WI38 (cell line): ENCODE results near the gene CD22.

ENCODE experiments used
- H3K4me3 ChIP-seq: 2 replicates; pipeline ENCODE4 v1.5.1; 2011; ENCODE audit warnings: low read depth, mild to moderate bottlenecking, control low read depth, low read length
- CTCF ChIP-seq: IDR thresholded peaks from 2 replicates; pipeline ENCODE4 v1.5.1; 2012; ENCODE audit warnings: low read depth, mild to moderate bottlenecking, control low read depth, low read length

CD22 gene

DNA sequence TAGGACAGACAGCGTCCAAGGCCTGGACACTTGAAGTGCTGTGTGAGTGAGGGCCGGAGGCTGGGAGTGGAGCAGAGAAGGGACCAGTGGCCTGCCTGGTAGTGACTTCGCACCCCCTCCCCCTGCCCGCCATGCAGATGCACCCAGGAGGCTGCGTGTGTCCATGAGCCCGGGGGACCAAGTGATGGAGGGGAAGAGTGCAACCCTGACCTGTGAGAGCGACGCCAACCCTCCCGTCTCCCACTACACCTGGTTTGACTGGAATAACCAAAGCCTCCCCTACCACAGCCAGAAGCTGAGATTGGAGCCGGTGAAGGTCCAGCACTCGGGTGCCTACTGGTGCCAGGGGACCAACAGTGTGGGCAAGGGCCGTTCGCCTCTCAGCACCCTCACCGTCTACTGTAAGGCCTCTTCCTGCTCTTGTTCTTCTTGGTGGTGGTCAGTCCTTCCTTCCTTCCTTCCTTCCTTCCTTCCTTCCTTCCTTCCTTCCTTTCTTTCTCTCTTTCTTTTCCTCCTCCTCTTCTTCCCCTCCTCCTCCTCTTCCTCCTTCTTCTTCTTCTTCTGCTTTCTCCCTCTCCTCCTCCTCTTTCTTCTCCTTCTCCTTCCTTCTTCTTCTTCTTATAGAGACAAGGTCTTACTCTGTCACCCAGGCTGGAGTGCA lies 12.7 kb downstream of the CD22 start:
- no peak overlapping the region for H3K4me3 ChIP-seq
- TF ChIP-seq CTCF = no peak

DNA sequence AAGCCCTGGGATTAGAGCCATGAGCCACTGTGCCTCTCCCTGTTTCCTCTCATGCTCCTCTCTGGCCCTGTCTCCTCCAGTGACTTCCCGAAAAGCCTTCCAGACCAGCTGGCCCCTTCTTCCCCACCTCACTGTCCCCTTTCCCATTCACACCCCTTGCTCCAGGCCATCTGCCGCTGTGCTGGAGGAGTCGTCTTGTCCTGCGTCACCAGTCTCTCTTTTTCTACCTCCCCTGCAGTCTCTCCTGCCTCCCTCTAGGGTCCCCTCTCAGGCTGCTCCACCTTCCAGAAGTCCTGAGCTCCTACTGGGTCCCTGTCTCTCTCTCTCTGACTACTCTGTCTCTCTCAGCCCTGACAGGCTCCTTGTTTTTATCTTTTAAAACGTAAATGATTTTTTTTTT lies 13.4 kb downstream of the CD22 start:
- H3K4me3 ChIP-seq = no peak overlapping the region
- TF ChIP-seq CTCF = no peak

DNA sequence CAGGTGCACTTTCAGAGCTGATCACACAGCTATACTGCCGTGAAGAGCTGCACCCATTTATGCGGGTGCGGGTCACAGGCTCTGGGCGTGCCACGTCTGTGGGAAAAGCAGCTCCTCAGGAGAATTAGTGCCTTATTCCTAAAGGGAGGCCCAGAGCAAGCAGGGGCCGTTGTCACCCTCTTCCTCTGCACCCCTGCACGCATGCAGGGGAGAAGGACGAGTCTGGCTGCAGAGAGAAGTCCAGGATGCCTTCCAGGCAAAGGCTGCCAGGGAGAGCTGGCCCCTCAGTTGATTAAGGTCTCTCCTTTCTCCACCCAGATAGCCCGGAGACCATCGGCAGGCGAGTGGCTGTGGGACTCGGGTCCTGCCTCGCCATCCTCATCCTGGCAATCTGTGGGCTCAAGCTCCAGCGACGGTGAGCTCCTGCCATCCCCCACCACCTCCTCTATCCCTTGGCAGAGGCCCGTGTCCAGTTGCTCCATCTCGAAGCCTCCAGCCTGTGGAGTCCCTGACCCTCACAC lies 15.6 kb downstream of the CD22 start:
- no peak for TF ChIP-seq CTCF
- H3K4me3 ChIP-seq = no peak overlapping the region

- H3K4me3 ChIP-seq = no peak overlapping the region
- no peak for TF ChIP-seq CTCF
These were observed 16.7 kb downstream of the CD22 start for GRCh38 chr19:35345671-35346111.

DNA sequence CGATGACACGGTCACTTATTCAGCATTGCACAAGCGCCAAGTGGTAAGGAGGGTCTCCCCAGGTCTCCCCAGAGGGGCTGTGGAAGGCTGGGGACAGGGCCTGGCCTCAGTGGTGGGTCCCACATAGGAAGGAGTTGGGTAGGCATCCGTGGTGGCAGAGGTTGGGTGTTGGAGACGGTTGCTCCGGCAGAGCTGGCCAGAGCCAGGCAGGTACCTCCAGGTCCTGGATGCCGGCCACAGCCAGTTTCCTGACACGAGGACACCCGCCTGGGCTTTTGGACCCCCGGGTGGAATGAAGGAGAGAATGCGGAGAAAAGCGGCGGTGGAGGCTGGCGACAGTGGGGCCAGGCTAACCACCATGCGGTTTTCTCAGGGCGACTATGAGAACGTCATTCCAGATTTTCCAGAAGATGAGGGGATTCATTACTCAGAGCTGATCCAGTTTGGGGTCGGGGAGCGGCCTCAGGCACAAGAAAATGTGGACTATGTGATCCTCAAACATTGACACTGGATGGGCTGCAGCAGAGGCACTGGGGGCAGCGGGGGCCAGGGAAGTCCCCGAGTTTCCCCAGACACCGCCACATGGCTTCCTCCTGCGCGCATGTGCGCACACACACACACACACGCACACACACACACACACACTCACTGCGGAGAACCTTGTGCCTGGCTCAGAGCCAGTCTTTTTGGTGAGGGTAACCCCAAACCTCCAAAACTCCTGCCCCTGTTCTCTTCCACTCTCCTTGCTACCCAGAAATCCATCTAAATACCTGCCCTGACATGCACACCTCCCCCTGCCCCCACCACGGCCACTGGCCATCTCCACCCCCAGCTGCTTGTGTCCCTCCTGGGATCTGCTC lies 17.4 kb downstream of the CD22 start:
- TF ChIP-seq CTCF = no peak
- no peak overlapping the region for H3K4me3 ChIP-seq

DNA sequence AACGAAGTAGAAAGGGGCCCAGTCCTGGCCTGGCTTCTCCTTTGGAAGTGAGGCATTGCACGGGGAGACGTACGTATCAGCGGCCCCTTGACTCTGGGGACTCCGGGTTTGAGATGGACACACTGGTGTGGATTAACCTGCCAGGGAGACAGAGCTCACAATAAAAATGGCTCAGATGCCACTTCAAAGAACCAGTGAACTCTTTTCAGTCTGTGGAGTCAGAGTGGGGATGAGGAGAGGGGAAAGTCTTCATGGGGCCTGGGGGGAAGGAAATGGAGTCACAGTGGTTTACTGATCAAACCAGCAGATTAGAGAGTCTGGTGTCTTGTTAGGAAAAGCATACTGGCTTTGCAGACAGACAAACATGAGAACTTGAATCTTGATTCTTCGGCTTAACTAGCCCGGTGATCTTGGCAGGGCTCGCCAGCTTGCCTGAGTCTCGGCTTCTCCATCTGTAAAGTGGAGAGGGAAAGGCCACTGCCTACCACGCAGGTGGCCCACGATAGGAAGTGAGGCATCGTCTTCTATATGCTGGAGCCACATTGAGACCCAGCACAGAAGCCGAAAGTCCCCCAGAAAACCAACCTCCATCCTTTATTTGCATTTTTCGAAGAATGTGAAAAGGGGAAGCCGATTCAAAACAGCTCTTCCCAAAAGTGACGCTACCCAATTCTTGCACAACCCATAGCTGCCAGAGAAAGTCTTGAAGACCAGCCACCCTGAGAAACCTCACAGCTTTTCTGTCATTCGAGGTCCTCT lies 18.4 kb downstream of the CD22 start, which contains the start of gene FFAR1:
FFAR1 (plus strand) TSS at position 732 of the 759 bp plus-strand sequence. CDS start 3,650 bp downstream, outside the sequence.
- no peak for TF ChIP-seq CTCF
- no peak within 1 kb of the TSS for H3K4me3 ChIP-seq

- H3K4me3 ChIP-seq = no peak overlapping the region
- no peak for TF ChIP-seq CTCF
These were observed 18.9 kb downstream of the CD22 start for GRCh38 chr19:35347930-35348298.
